MM.1S (cell line): ENCODE measurements around the gene TANGO2.

Experiments
- DNase-seq: peaks from one replicate; pipeline ENCODE4 v3.0.0-alpha.2; 2015
- H2AFZ ChIP-seq: fragments of 300-600 bp; sonication (generic); 2 replicates; pipeline ENCODE4 v1.6.0; 2016; ENCODE audit warnings: antibody characterized with exemption, low read length
- H3F3A ChIP-seq: fragments of 300-600 bp; sonication (generic); 2 replicates; pipeline ENCODE4 v1.6.1; 2016; ENCODE audit warnings: mild to moderate bottlenecking, antibody characterized with exemption, low read length, moderate library complexity, mixed read lengths; ENCODE audit not compliant: insufficient read depth
- H3K27ac ChIP-seq: fragments of 300-600 bp; sonication (generic); 2 replicates; pipeline ENCODE4 v1.5.1; 2016; ENCODE audit warnings: mild to moderate bottlenecking, low read length
- H3K27me3 ChIP-seq: fragments of 300-600 bp; sonication (generic); replicated peaks from 2 replicates; pipeline ENCODE4 v1.6.0; 2016; ENCODE audit warnings: low read length; ENCODE audit not compliant: insufficient read depth
- H3K36me3 ChIP-seq: fragments of 300-600 bp; sonication (generic); replicated peaks from 2 replicates; pipeline ENCODE4 v1.6.1; 2016; ENCODE audit warnings: mild to moderate bottlenecking, low read length, mixed read lengths; ENCODE audit not compliant: insufficient read depth
- H3K4me1 ChIP-seq: fragments of 300-600 bp; sonication (generic); 2 replicates; pipeline ENCODE4 v1.6.1; 2016; ENCODE audit warnings: low read length, mixed read lengths
- H3K4me2 ChIP-seq: fragments of 300-600 bp; sonication (generic); 2 replicates; pipeline ENCODE4 v1.6.0; 2016; ENCODE audit warnings: low read depth, low read length
- H3K4me3 ChIP-seq: fragments of 300-600 bp; sonication (generic); 2 replicates; pipeline ENCODE4 v1.5.1; 2016; ENCODE audit warnings: low read length, mixed read lengths
- H3K79me2 ChIP-seq: fragments of 300-600 bp; sonication (generic); 2 replicates; pipeline ENCODE4 v1.6.1; 2016; ENCODE audit warnings: mixed run types, low read length, mixed read lengths
- H3K9ac ChIP-seq: fragments of 300-600 bp; sonication (generic); 2 replicates; pipeline ENCODE4 v1.6.1; 2016; ENCODE audit warnings: low read length, mixed read lengths
- H3K9me2 ChIP-seq: fragments of 300-600 bp; sonication (generic); replicated peaks from 2 replicates; pipeline ENCODE4 v1.6.1; 2016; ENCODE audit warnings: mild to moderate bottlenecking, low read length, mixed read lengths; ENCODE audit not compliant: insufficient read depth
- H3K9me3 ChIP-seq: fragments of 300-600 bp; sonication (generic); replicated peaks from 2 replicates; pipeline ENCODE4 v1.6.1; 2016; ENCODE audit warnings: mild to moderate bottlenecking, low read length, mixed read lengths; ENCODE audit not compliant: insufficient read depth
- H4K20me1 ChIP-seq: fragments of 300-600 bp; sonication (generic); 2 replicates; pipeline ENCODE4 v1.6.1; 2016; ENCODE audit warnings: mild to moderate bottlenecking, low read length, moderate library complexity, mixed read lengths; ENCODE audit not compliant: insufficient read depth
- EZH2 ChIP-seq: fragments of 300-600 bp; sonication (generic); optimal IDR thresholded peaks from 2 replicates; pipeline ENCODE3; 2017; ENCODE audit warnings: low read depth, mild to moderate bottlenecking, antibody characterized with exemption, low read length, mixed read lengths
- EZH2phosphoT487 ChIP-seq: fragments of 300-600 bp; sonication (generic); IDR thresholded peaks from 2 replicates; pipeline ENCODE4 v1.6.1; 2018; ENCODE audit warnings: antibody characterized with exemption, low read length
- TF ChIP-seq, protein P1 (sequence below): fragments of 300-600 bp; sonication (generic); IDR thresholded peaks from 2 replicates; pipeline ENCODE4 v1.5.1; 2016; ENCODE audit warnings: antibody characterized with exemption, low read length, mixed read lengths

TANGO2 gene

DNA sequence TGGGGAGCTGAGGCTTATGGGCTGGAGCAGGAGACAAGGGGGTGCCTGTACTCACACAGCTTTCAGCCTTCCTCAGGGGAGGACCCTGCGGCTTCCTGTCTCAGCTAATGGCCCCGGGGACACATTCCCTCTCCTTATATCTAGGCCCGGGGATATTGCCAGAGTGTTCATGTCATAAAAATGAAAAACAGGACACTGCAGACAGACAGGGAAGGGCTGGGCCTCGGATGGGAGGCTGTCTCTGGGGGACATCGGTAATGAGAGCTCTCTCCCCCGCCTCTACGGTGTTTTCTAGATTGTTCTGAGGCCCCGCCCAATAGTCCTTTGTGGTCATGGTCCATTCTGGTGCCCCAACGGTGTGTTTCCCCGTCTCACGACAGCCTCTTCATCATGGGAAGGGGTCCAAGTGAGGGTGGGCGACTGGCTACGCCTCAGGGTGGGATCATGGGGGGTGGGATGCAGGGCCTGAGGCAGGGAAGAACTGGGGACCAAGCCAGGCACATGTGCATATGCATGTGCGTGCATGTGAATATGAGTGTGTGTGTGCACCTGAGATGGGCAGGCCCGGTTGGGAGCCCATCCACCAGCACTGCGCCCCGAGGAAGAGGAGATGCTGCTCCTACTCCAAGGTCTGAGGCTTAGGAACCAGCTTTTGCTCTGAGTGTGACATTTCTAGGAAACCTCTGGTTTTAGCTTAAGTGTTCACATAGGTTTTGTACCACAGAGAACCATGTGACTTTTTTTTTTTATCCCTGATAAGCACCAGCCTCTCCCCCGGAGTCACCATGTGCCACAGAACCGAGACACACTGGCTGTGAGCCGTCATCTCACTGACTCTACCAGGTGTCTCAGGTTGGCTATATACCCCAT is 9.6 kb upstream of the TANGO2 start:
- Histone ChIP-seq H3K4me2 (no peak overlapping the region), H3K9me2 (no peaks in the 10 kb centered on the region), H3K27me3 (peaks cover 46% of the 10 kb centered on the region), H2AFZ (no peak overlapping the region), H3K27ac (no peak overlapping the region), H3K79me2 (no peaks in the 10 kb centered on the region), H3F3A (no peaks in the 10 kb centered on the region), H3K9me3 (no peaks in the 10 kb centered on the region), H4K20me1 (no peaks in the 10 kb centered on the region), H3K36me3 (no peaks in the 10 kb centered on the region), H3K4me1 (no peaks in the 10 kb centered on the region), H3K9ac (no peak overlapping the region), H3K4me3 (no peak overlapping the region)
- TF ChIP-seq EZH2phosphoT487, result no peak
- DNase-seq, result no peak

DNA sequence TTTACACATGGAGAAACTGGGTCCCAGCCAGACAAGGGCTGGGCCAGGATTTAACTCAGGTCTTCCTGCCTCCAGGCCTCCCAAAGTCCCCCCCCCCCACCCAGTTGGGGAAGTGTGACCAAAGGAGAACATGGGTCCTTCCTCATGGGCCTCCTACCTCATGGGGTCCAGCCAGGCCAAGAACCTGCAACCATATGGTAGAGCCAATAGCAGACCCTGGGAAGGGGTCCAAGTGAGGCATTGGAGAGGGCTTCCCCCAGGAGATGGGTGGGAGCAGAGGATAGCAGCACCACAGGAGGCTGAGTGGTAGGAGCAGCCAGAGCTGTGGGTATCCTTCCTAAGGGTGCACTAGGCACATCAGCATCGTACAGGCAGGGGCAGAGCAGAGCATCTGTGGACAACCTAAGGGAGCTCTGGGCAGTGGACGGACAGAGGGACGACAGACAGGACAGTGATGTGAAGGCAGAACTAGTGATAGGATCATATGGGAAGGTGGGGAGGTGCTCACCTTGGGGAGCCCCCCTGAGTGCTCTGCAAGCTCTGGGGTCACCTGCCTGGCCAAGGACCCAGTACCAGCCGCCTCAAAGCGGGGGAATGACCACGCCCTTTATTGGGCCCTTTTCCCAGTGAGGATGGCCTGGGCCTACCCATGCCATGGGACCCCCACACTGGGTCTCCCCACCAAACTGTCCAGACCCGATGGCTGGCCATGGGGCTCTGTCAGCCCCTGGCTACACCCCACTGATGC is 8.7 kb upstream of the TANGO2 start:
- Histone ChIP-seq H3K79me2 (no peaks in the 10 kb centered on the region), H3K27ac (no peak overlapping the region), H3K9me3 (no peaks in the 10 kb centered on the region), H3K9me2 (no peaks in the 10 kb centered on the region), H3F3A (no peaks in the 10 kb centered on the region), H3K4me1 (no peaks in the 10 kb centered on the region), H3K9ac (no peak overlapping the region), H3K27me3 (peaks cover 48% of the 10 kb centered on the region), H3K4me3 (no peak overlapping the region), H2AFZ (no peak overlapping the region), H3K36me3 (no peaks in the 10 kb centered on the region), H4K20me1 (no peaks in the 10 kb centered on the region), H3K4me2 (no peak overlapping the region)
- TF ChIP-seq EZH2phosphoT487 (no peak), EZH2 (no peak)
- TF ChIP-seq, protein P1, sequence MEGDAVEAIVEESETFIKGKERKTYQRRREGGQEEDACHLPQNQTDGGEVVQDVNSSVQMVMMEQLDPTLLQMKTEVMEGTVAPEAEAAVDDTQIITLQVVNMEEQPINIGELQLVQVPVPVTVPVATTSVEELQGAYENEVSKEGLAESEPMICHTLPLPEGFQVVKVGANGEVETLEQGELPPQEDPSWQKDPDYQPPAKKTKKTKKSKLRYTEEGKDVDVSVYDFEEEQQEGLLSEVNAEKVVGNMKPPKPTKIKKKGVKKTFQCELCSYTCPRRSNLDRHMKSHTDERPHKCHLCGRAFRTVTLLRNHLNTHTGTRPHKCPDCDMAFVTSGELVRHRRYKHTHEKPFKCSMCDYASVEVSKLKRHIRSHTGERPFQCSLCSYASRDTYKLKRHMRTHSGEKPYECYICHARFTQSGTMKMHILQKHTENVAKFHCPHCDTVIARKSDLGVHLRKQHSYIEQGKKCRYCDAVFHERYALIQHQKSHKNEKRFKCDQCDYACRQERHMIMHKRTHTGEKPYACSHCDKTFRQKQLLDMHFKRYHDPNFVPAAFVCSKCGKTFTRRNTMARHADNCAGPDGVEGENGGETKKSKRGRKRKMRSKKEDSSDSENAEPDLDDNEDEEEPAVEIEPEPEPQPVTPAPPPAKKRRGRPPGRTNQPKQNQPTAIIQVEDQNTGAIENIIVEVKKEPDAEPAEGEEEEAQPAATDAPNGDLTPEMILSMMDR, result no peak
- no peak for DNase-seq

- H3K27ac ChIP-seq, result no peak overlapping the region
- TF ChIP-seq, protein P1, result no peak
- no peak for TF ChIP-seq EZH2
- TF ChIP-seq EZH2phosphoT487, result no peak
- H3K9ac ChIP-seq, result no peak overlapping the region
- no peaks in the 10 kb centered on the region for H3F3A ChIP-seq
- H3K79me2 ChIP-seq, result no peaks in the 10 kb centered on the region
- H3K4me3 ChIP-seq, result no peak overlapping the region
- H3K4me1 ChIP-seq, result no peaks in the 10 kb centered on the region
- no peak for DNase-seq
- H3K4me2 ChIP-seq, result no peak overlapping the region
- H3K9me2 ChIP-seq, result no peaks in the 10 kb centered on the region
- peaks cover 49% of the 10 kb centered on the region for H3K27me3 ChIP-seq
- H3K9me3 ChIP-seq, result no peaks in the 10 kb centered on the region
- no peaks in the 10 kb centered on the region for H3K36me3 ChIP-seq
- no peaks in the 10 kb centered on the region for H4K20me1 ChIP-seq
- H2AFZ ChIP-seq, result no peak overlapping the region
Observed at GRCh38 chr22:20012741-20013331, 8.1 kb upstream of the TANGO2 start.
